Frontal cortex (tissue), 4 donors: ENCODE data around the gene ATG2B. TPM values are rescaled to one million over a fixed set of nuclear protein-coding genes. Genes with fewer than 3 reads are reported as not detected.
"Not testable (repeated sequence)": the region's sequence is repeated elsewhere in the genome, so short reads cannot be mapped to it uniquely, and the experiment has no call there.

ENCODE experiments used
- DNase-seq, 2 donors: peaks; one replicate each; pipeline ENCODE4 v3.0.0; 2012; ENCODE audit warnings: low spot score in 2 of 2
- FAIRE-seq: peaks from 2 replicates; lab custom pipeline; 2012; peaks lifted over from hg19 to GRCh38; lab: Jason Lieb, UNC
- total RNA-seq: library from RNA; depleted of rRNA; stranded (reverse); fragments of >200 nt; gene quantifications from one replicate; pipeline ENCODE4 v1.2.3, GENCODE V29; 2014
- donor health status: control.
- donor health status: control.
- donor health status: control.

ATG2B gene
- total RNA-seq, 1 donor from 2014 or later, result 36.3 TPM

GRCh38 chr14:96384053-96384452 lies 20.9 kb upstream of the ATG2B start:
- DNase-seq, result no peak
- FAIRE-seq, result no peak

DNA sequence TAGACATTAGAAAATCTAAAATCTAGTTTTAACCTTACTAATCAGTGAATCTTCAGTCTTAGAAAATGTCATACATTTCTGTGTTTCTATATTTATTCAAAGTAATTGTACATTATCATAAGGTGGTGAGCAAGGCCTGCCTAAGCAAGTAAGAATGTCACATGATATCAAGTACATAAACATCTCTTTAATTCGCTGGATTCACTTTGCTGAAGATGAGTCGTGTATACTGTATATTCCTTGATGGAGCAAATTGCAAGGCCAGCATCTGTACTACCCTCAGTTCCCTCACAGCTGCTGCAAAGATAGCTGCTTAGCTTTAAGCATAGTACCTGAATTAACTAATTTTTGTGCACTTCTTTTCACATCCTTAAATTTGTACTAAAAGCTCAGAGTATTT lies 20.3 kb upstream of the ATG2B start:
- DNase-seq (no peak), FAIRE-seq (no peak)

DNA sequence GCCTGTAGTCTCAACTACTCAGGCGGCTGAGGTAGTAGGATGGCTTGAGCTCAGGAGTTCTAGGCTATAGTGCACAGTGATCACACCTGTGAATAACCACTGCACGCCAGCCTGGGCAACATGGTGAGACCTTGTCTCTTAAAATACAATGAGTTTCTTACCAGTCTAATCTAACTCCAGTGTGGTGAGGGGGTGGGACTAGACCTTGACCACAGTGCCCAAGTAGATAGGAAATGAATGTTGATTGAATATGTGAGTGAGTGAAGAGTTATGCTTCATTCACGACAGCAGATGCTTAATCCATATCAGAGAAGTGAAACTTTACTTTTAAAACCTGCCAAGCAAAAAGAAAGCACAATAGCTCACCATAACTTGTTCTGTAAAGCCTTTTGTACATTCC lies 17.6 kb upstream of the ATG2B start:
- no peak for FAIRE-seq
- no peak for DNase-seq

- DNase-seq (no peak), FAIRE-seq (no peak)
Measured at GRCh38 chr14:96376093-96376492, 13.0 kb upstream of the ATG2B start.

DNA sequence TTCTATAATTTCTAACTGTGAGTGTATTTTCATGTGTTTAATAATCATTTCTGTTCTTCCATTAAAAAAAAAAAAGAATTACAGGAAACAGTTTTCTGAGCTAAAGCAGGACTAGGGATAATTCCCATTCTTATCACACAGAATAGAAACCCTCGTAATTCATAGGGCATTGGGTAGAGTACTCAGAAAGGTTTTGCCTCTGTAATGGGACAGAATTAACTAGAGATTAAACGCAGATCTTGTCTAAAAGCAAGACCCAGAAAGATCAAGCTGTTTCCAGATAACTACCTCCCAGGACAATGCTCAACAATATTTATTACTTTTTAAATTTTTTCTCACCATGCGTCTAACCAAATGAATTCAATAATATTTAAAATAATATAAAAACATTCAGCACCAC lies 10.4 kb upstream of the ATG2B start:
- FAIRE-seq, result no peak
- DNase-seq, result no peak

- DNase-seq (no peak), FAIRE-seq (no peak)
Measured at GRCh38 chr14:96370528-96370927, 7.4 kb upstream of the ATG2B start.

GRCh38 chr14:96368534-96368933 lies 5.4 kb upstream of the ATG2B start:
- FAIRE-seq (no peak), DNase-seq (no peak)

DNA sequence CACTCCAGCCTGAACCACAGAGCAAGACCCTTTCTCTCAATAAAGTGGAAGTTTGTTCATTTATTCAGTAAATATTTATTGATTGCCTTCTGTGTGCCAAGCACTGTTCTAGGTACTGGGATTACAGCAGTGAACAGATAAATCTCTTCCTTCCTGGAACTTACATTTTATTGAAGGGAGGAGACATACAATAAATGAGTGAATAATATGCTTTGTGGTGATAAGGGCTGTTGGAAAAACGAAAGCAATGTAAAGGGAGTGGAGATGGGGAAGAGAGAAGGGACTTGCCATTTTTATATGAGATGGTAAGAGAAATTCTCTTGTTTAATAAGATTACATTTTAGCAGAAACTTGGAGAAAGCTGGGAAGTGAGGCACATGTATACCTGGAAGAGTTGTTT lies 1.8 kb upstream of the ATG2B start:
- FAIRE-seq, result no peak

DNA sequence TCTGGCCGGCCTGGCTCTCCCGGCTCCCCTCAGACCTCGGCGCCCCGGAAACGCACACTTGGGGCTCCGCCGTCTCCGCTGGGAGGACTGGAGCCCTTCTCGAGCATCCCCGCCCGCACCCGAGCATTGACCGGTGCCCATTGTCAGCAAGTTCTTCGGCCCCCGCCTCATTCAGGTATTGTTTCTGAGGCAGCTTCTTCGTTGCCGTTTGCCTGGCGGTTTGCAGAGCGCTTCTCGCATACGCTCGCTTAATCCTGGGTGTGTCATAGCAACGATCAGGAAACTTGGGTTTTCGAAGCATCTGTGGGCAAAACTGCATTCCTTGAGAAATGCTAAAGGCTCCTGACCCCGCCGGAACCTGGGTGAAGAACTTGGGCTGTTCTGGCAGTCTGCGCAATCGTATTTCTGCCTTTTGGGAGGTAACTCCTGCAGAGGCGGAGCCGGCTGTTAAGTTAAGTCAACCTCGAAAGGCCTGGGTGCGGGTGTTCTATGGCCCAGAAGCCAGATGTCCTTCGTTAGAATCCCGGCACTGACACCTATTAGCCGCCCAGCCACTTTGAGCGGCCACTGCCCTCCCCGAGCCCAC lies 703 bp upstream of the ATG2B start:
- FAIRE-seq, result no peak
- DNase-seq, result peak in 1 of 2 donors; percentile 18

More for the DNA sequence above, 1.8 kb upstream of the ATG2B start:
- no peak for DNase-seq

DNA sequence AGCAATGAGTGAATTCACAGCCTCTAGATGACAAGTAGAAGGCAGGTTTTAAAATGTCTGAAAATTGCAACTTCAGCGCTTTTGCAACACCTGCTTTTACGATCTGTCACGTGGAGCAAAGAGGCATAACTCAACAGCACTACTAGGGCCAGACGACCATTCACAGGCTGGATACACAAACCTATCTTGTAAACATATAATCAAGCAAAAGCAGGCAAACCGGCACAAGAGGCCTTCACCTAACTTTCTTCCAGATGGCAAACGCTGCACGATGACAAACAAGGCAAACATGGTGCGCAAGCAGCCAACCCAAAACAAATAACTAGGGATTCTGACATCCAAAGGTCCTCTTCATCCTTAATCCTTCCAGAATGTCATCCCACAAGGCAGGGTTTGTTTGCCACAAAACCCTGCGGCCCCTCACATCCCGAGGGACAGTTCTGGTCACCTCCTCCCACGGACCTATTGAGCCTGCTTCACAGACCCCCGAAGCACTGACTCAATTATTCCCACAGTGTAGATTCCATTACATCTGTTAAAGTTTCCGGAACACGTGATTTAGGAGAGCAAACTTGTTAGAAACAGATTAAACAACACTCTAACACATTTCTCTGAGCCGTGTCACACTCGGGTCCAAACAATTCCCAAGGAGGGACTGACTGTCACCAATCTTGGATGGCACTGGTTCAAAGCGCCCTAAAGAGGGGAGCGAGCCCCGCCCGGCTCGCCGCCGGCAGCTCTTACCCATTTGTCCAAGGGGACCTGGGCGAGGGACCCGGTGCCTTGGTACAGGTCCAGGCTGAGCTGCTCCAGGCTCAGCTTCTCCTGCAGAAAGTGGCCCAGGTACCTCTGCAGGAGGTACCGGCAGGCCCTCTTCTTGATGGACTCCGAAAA lies 823 bp downstream of the ATG2B start:
- FAIRE-seq (no peak), DNase-seq (no peak)

GRCh38 chr14:96359959-96360358 lies 3.2 kb downstream of the ATG2B start:
- no peak for FAIRE-seq

GRCh38 chr14:96357216-96357615 lies 5.9 kb downstream of the ATG2B start:
- DNase-seq, result no peak
- no peak for FAIRE-seq

More at GRCh38 chr14:96359959-96360358, 3.2 kb downstream of the ATG2B start:
- no peak for DNase-seq

DNA sequence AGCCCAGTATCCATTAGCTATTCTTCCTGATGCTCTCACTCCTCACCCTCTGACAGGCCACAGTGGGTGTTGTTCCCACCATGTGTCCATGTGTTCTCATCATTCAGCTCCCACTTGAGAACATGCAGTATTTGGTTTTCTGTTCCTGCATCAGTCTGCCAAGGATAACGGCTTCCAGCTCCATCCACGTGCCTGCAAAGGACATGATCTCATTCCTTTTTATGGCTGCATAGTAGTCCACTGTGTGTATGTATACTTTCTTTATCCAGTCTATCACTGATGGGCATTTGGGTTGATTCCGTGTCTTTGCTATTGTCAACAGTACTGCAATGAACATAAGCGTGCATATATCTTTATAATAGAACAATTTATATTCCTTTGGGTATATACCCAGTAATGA lies 8.9 kb downstream of the ATG2B start:
- no peak for DNase-seq
- FAIRE-seq, result no peak

- peak; percentile 55 for FAIRE-seq
- DNase-seq, result no peak
Measured at GRCh38 chr14:96352708-96353107, 10.4 kb downstream of the ATG2B start.

- DNase-seq (no peak), FAIRE-seq (no peak)
Measured at GRCh38 chr14:96351986-96352385, 11.2 kb downstream of the ATG2B start.

- FAIRE-seq (no peak), DNase-seq (no peak)
Measured at GRCh38 chr14:96349286-96350075, 13.7 kb downstream of the ATG2B start.

DNA sequence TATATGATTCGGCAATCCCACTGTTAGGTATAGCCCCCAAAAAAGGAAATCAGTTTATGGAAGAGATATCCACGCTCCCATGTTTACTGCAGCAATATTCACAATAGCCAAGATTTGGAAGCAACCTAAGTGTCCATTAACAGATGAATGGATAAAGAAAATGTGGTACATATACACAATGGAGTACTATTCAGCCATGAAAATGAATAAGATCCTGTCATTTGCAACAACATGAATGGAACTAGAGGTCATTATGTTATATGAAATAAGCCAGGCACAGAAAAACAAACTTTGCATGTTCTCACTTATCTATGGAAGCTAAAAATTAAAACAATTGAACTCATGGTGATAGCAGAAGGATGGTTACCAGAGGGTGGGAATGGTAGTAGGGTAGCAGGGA lies 15.2 kb downstream of the ATG2B start:
- not testable (repeated sequence) for FAIRE-seq, DNase-seq

DNA sequence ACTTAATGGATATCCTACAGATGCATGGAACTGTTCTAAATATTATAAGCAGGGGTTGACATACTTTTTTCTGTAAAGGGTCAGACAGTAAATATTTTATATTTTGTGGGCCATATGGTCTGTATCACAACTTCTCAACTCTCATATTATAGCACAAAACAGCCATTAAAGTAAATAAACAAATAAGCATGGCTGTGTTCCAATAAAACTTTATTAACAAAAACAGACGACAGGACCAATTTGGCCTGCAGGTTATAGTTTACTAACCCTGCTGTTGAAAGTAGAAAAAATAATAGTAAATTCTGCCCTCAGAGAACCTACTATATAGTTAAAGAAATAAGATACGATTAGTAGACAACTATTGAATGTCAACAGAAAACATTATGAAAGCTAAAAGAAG lies 17.5 kb downstream of the ATG2B start:
- DNase-seq (no peak), FAIRE-seq (no peak)

DNA sequence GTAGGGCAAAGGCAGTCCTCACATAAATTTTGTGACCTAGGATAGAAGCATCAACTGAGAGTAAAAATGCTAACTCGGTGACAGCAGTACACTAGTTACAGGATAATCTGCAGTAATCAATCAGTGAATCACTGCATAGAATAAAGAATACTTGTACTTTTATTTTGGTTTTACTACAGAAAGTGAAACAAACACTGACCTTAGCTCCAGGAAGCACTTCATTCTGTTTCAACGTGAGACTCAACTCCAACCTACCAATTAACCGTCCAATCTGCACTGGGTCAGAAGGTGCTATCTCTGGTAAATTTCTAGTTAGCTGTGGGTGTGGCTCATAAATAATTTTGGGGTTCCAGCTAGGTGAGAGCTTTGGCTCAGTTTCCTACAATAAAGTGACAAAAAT lies 21.8 kb downstream of the ATG2B start:
- DNase-seq (no peak), FAIRE-seq (no peak)

GRCh38 chr14:96338551-96338950 lies 24.6 kb downstream of the ATG2B start:
- FAIRE-seq, result no peak
- DNase-seq, result no peak

DNA sequence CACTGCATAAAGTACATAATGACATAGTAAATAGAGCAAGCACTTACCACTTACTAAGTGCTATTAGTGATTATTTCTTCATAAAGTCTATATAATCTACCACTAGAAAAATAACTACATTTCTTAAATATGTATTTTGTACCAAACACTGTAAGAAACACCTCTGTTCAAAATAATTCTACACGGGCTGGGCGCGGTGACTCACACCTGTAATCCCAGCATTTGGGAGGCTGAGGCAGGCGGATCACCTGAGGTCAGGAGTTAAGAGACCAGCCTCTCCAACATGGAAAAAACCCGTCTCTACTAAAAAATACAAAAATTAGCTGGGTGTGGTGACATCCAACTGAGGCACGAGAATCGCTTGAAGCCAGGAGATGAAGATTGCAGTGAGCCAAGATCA lies 38.9 kb downstream of the ATG2B start:
- no peak for FAIRE-seq

More for the DNA sequence above, 38.9 kb downstream of the ATG2B start:
- no peak for DNase-seq
